GM08714 (cell line): Measurements from ENCODE around the gene NOSIP.

ENCODE experiments used
- H3K4me3 ChIP-seq: fragments of 200-500 bp; sonication (Bioruptor generic); 2 replicates; pipeline ENCODE4 v1.5.1; 2014; ENCODE audit warnings: mild to moderate bottlenecking, low read length, inconsistent platforms
- ZNF274 ChIP-seq: IDR thresholded peaks from 2 replicates; pipeline ENCODE4 v1.6.1; 2012; ENCODE audit warnings: mild to moderate bottlenecking, low read depth, low read length

Gene NOSIP

GRCh38 chr19:49555600-49556411 lies 24.6 kb downstream of the NOSIP start:
- H3K4me3 ChIP-seq, result no peak overlapping the region
- TF ChIP-seq ZNF274, result no peak

GRCh38 chr19:49554701-49555181 lies 25.6 kb downstream of the NOSIP start:
- H3K4me3 ChIP-seq, result no peak overlapping the region
- no peak for TF ChIP-seq ZNF274

GRCh38 chr19:49553451-49554271 lies 26.7 kb downstream of the NOSIP start:
- H3K4me3 ChIP-seq, result no peak overlapping the region
- no peak for TF ChIP-seq ZNF274

DNA sequence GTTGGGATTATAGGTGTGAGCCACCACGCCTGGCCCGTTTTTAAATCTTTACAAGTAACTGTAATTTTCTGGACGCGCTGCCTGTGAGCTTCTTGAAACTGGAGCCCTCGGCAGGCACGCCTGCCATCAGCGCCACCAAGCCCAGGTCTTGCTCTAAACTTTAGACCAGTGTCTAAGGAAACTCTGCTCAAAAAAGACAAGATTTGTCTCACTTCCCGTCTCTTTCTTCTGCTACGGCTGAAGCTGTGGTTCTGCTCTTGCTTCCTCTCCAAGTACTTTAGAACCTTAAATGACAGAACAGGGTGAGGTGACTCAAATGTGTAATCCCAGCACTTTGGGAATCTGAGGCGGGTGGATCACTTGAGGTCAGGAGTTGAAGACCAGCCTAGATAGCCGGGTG lies 27.6 kb downstream of the NOSIP start:
- TF ChIP-seq ZNF274, result no peak
- no peak overlapping the region for H3K4me3 ChIP-seq

DNA sequence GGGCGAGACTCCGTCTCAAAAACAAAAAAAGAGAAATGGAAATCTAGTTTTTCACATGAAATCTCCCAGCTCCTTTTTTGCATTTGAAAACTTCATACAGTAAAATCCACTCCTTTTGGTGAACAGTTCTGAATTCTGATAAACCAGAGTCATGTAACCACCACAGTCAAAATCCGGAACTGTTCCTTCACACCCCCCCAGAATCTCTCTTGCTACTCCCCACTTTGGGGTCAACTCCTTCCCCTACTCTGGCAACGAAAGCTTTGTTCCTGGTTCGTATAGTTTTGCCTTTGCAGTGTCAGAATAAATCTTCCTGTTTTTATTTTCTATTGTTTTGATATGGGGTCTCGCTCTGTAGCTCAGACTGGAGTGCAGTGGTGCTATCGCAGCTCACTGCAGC lies 28.8 kb downstream of the NOSIP start:
- H3K4me3 ChIP-seq, result no peak overlapping the region
- TF ChIP-seq ZNF274, result no peak

DNA sequence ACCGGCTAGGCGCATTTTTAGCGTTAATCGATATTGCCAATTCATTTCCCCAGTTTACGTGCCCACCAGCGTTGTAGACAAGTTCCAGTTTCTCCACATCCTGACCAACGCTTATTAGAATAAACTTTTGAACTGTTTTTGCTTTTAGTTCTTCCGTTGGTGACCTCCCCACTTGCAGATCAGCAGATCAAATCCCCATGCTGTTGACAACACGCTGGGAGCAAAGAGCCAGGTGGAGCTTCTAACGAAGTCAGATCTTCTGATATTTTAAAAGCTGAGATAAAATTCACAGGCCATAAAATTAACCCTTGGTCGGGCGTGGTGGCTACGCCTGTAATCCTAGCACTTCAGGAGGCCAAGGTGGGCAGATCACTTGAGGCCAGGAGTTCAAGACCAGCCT lies 31.3 kb downstream of the NOSIP start:
- no peak for TF ChIP-seq ZNF274

DNA sequence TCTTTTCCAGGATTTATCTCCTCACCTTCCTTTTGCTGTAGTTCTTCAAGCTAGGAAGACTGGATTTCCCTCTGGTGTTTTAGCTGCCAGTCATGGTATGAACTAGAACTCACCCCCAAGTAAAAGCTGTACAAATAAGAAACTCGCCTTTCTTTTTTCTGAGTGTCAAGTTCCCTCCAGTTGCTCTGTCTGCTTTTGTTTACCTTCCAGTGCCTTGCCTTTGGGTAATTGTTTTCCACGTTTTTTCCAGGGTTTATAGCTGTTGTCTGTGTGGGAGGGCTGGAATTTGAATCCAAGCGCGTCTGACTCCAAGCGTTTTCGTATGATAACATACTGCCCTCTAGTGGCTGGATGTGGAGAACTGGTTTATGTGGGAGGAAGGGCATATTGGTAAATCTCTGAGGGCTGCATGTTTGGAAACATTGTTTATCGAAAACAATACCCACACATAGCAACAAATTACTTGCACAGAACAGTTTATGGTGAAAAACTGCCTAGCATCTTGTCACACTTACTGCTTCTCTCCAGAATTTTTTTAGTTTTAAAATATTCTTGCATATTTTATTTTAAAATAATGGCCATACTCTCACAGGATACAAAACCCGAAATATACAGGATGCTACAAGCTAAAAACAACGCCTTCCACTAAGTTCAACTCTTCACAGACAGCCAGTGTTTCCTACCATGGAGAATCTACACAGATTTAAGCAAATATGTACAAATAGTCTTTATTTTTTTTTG lies 33.4 kb downstream of the NOSIP start:
- H3K4me3 ChIP-seq, result no peak overlapping the region
- TF ChIP-seq ZNF274, result no peak

More for the DNA sequence above, 31.3 kb downstream of the NOSIP start:
- no peak overlapping the region for H3K4me3 ChIP-seq

GRCh38 chr19:49544154-49544553 lies 36.2 kb downstream of the NOSIP start:
- no peak overlapping the region for H3K4me3 ChIP-seq
- no peak for TF ChIP-seq ZNF274

DNA sequence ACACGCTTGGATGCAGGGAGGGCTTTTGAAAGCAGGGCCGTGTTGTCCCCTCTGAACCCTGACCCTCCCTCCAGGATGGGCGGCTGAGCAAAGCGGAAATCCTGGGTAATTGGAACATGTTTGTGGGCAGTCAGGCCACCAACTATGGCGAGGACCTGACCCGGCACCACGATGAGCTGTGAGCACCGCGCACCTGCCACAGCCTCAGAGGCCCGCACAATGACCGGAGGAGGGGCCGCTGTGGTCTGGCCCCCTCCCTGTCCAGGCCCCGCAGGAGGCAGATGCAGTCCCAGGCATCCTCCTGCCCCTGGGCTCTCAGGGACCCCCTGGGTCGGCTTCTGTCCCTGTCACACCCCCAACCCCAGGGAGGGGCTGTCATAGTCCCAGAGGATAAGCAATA lies 37.3 kb downstream of the NOSIP start:
- H3K4me3 ChIP-seq, result no peak overlapping the region
- no peak for TF ChIP-seq ZNF274

- no peak overlapping the region for H3K4me3 ChIP-seq
- TF ChIP-seq ZNF274, result no peak
Measured at GRCh38 chr19:49542446-49542845, 37.9 kb downstream of the NOSIP start.

- no peak overlapping the region for H3K4me3 ChIP-seq
- TF ChIP-seq ZNF274, result no peak
Measured at GRCh38 chr19:49541914-49542313, 38.4 kb downstream of the NOSIP start.

- TF ChIP-seq ZNF274, result no peak
- no peak overlapping the region for H3K4me3 ChIP-seq
Measured at GRCh38 chr19:49539192-49539952, 41.0 kb downstream of the NOSIP start.

DNA sequence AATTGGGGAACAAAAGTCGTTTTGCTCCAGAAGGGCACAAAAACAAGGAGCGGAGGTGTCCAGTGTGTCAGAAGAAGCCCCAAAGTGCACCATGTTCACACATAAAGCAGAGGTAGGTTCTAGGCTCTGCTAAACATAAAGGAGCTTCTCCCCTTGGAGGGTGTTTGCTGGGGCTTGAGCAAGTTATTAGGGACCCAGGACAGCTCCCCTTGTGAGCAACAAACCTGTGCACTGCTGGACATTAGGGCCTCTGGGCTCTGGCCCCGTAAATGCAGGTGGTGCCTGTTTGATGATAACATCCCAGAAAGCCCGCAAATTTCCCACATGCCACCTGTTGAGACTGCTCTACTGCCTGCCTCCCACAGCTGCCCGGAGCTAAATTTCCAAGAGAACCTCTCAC lies 41.7 kb downstream of the NOSIP start:
- no peak for TF ChIP-seq ZNF274
- H3K4me3 ChIP-seq, result no peak overlapping the region
